Colonic mucosa (tissue), 4 donors: Measurements from ENCODE around the gene TMEM30A. TPM values are rescaled to one million over a fixed set of nuclear protein-coding genes. Genes with fewer than 3 reads are reported as not detected.

Source experiments
- DNase-seq: peaks from one replicate; pipeline ENCODE4 v3.0.0-alpha.2; 2020
- H3K27ac ChIP-seq: fragments of 200-600 bp; one replicate; pipeline ENCODE4 v1.8.0; 2021
- H3K27me3 ChIP-seq: fragments of 200-600 bp; one replicate; pipeline ENCODE4 v1.8.0; 2021
- H3K36me3 ChIP-seq: fragments of 200-600 bp; one replicate; pipeline ENCODE4 v1.8.0; 2021
- H3K4me1 ChIP-seq: fragments of 200-600 bp; one replicate; pipeline ENCODE4 v1.8.0; 2021; ENCODE audit warnings: mild to moderate bottlenecking
- H3K4me3 ChIP-seq: fragments of 200-600 bp; one replicate; pipeline ENCODE4 v1.8.0; 2021
- H3K9ac ChIP-seq, 2 donors: one replicate each; pipeline ENCODE4 v1.7.0; 2013; ENCODE audit warnings: control low read depth in 2 of 2, low read depth in 2 of 2, low read length in 2 of 2
- H3K9me3 ChIP-seq: fragments of 200-600 bp; one replicate; pipeline ENCODE4 v1.8.0; 2021
- CTCF ChIP-seq: fragments of 200-600 bp; IDR thresholded peaks from one replicate; pipeline ENCODE4 v1.8.0; 2022; ENCODE audit warnings: antibody characterized with exemption, mild to moderate bottlenecking
- intact Hi-C: fragments of 100-400 bp; cut with DNase I; formaldehyde crosslinking; loops from one replicate; pipeline ENCODE4 v1.14.1; 2022
- total RNA-seq, 2 donors: library from RNA; stranded (reverse); fragmentation: NEBNext Ultra II Directional in 1 of 2; extraction: Animal tissue kit (Norgen Biotek cat#: 25700) in 1 of 2; gene quantifications; one replicate each; pipeline ENCODE4 v1.2.1, GENCODE V29; 2021
- donor health status: healthy.
- donor health status: DM: no; HTN: no; CAD: no.
- donor health status: DM: no; HTN: no; CAD: no.

TMEM30A gene
- total RNA-seq, 2 donors from 2014 or later: 69.5 to 112 TPM

GRCh38 chr6:75263401-75263750 lies 21.2 kb downstream of the TMEM30A start:
- no peak overlapping the region for H3K9ac ChIP-seq
- no peak overlapping the region for H3K4me3 ChIP-seq
- intact Hi-C loops: no loop called here
- DNase-seq: no peak
- H3K4me1 ChIP-seq: no peaks in the 10 kb centered on the region
- no peak overlapping the region for H3K27ac ChIP-seq
- H3K9me3 ChIP-seq: no peaks in the 10 kb centered on the region
- TF ChIP-seq CTCF: no peak
- no peaks in the 10 kb centered on the region for H3K27me3 ChIP-seq
- H3K36me3 ChIP-seq: peaks cover 15% of the 10 kb centered on the region

- H3K4me1 ChIP-seq: no peaks in the 10 kb centered on the region
Measured at GRCh38 chr6:75262716-75263400, 21.7 kb downstream of the TMEM30A start.

DNA sequence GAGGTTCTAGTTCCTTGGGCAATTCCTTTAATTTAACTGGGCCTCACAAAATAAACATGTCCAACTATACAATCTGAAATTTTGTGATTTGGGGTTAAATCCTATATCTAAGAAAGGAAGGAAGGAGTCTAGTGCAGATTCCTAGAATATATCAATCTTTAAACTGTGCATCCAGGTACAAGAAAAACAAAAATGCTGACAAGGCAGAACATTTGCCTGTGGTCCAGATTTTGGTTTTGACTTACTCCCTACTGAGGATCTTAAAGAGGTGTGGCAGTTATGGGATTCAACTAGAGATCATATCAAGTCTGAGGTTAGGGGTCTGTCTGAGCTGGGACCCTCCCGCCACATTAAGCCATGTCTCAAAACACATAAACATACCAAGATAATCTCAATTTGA lies 23.3 kb downstream of the TMEM30A start:
- Histone ChIP-seq H3K36me3 (peaks cover 15% of the 10 kb centered on the region), H3K27me3 (no peaks in the 10 kb centered on the region), H3K4me1 (no peaks in the 10 kb centered on the region), H3K27ac (no peak overlapping the region), H3K9me3 (no peaks in the 10 kb centered on the region), H3K9ac (no peak overlapping the region), H3K4me3 (no peak overlapping the region)
- TF ChIP-seq CTCF: no peak
- no peak for DNase-seq
- intact Hi-C loops: no loop called here

More at GRCh38 chr6:75262716-75263400, 21.7 kb downstream of the TMEM30A start:
- Histone ChIP-seq H3K27ac (no peak overlapping the region), H3K4me3 (no peak overlapping the region), H3K9me3 (no peaks in the 10 kb centered on the region), H3K36me3 (peaks cover 15% of the 10 kb centered on the region), H3K27me3 (no peaks in the 10 kb centered on the region), H3K9ac (no peak overlapping the region)
- no peak for TF ChIP-seq CTCF
- intact Hi-C loops: no loop called here
- no peak for DNase-seq

DNA sequence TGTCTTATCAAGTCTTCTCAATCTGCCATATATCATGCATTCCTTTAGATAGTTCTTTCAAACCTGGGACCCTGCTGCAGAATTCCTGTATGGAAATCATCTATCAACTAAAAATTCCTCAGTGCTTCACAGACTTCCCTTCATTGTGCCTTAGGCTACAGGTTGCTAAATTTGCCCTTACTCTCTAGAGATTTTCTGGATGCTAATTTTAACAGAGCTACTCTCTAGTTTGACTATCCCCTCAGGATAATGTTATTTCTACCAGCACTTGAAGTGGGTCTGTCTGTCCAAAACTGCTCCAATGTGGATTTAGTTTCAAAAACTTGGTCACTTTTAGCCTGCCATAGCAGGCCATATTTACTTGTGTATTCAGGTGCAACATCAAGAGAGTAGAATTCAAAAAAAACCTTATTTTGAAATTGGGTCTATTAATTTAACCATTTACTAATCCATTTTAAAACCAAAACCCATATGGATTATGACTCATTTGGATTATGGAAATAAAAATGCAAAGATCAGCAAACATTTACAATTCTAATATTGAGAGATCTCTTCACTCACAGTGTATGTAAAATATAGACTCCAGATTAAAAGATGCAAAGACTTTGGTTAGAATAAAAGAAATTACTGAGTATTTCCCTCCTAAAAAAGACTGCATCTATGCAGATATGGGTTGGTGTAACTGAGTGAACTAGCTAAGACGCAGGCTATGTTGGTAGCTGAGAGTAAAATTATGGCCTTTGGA lies 27.1 kb downstream of the TMEM30A start:
- Histone ChIP-seq H3K4me3 (no peak overlapping the region), H3K9me3 (no peaks in the 10 kb centered on the region), H3K9ac (no peak overlapping the region), H3K4me1 (no peaks in the 10 kb centered on the region), H3K27ac (no peak overlapping the region), H3K27me3 (no peaks in the 10 kb centered on the region), H3K36me3 (peaks cover 20% of the 10 kb centered on the region)
- DNase-seq: no peak
- intact Hi-C loops: no loop called here
- no peak for TF ChIP-seq CTCF

DNA sequence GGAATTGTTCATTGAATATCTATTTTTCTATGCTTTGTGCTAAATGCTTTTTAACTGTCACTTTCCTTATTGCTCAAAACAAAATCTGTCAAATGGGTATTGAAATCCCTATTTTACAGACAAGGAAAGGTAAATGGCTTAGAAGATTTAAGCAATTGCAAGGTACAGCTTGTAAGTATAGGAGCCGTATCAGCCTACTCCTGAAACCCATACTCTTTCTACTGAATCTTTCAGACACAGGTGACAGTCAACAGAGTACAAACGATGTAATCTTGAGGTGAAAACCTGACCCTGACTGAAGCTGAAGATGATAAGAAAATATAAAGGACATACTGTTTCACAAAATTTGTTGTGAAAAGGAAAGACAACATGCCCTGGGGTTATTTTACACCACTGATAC lies 34.0 kb downstream of the TMEM30A start:
- Histone ChIP-seq H3K27ac (no peak overlapping the region), H3K9me3 (no peaks in the 10 kb centered on the region), H3K36me3 (peaks cover 3% of the 10 kb centered on the region), H3K9ac (no peak overlapping the region), H3K4me1 (no peaks in the 10 kb centered on the region), H3K27me3 (no peaks in the 10 kb centered on the region), H3K4me3 (no peak overlapping the region)
- TF ChIP-seq CTCF: no peak
- DNase-seq: no peak
- intact Hi-C loops: no loop called here
